ENCODE results near the gene ST7L. TPM values are rescaled to one million over a fixed set of nuclear protein-coding genes. Genes with fewer than 3 reads are reported as not detected.
A peak's percentile ranks its signal among the peaks of the same experiment; 100 is the strongest.
"Not testable (repeated sequence)": the region's sequence is repeated elsewhere in the genome, so short reads cannot be mapped to it uniquely, and the experiment has no call there.

The ST7L gene
- total and polyA plus RNA-seq, 2 experiments from 2014 or later = 13.9 to 21.0 TPM

- no peaks in the 10 kb centered on the region for H3K4me1 ChIP-seq (ENCODE audit: insufficient read depth)
- H3F3A ChIP-seq (ENCODE audit: insufficient read depth) = peaks cover 10% of the 10 kb centered on the region
- no peak for DNase-seq
- TF ChIP-seq EZH2phosphoT487 (IDR thresholded peaks at IDR 0.05; ENCODE audit: insufficient read depth, low read depth) (no peak), EZH2 (IDR thresholded peaks at IDR 0.05; ENCODE audit: insufficient read depth, poor library complexity, severe bottlenecking) (no peak)
- H3K9ac ChIP-seq = no peak overlapping the region
- H3K36me3 ChIP-seq (ENCODE audit: low read depth) = peaks cover 38% of the 10 kb centered on the region
- no peak overlapping the region for H3K4me3 ChIP-seq
- in situ Hi-C loops (cut with MboI) = no loop called here
- H4K20me1 ChIP-seq (ENCODE audit: insufficient read depth) = peaks cover 17% of the 10 kb centered on the region; the same call in 1 of the 2 replicates
- peaks cover 100% of the 10 kb centered on the region for H3K79me2 ChIP-seq (ENCODE audit: insufficient read depth)
- WGBS, 2 experiments (ENCODE audit: low coverage in 1 of 2, low lambda C conversion rate in 2 of 2, missing lambda C conversion rate in 2 of 2) = 82 to 84% methylated on average over 4 of the region's 4 CpGs
- H3K4me2 ChIP-seq (ENCODE audit: unreplicated experiment) = no peak overlapping the region
- H3K27ac ChIP-seq = no peak overlapping the region
- H2AFZ ChIP-seq = no peak overlapping the region
- no peaks in the 10 kb centered on the region for H3K27me3 ChIP-seq (replicated peaks; ENCODE audit: insufficient read depth)
- H3K9me3 ChIP-seq (ENCODE audit: low read depth) = no peaks in the 10 kb centered on the region
- H3K9me2 ChIP-seq (ENCODE audit: insufficient read depth) = no peaks in the 10 kb centered on the region
These were observed 27.3 kb upstream of the ST7L start for GRCh38 chr1:112646225-112646624.

GRCh38 chr1:112643080-112643479 is 24.1 kb upstream of the ST7L start:
- Histone ChIP-seq H4K20me1 (ENCODE audit: insufficient read depth) (peaks cover 17% of the 10 kb centered on the region; the same call in 1 of the 2 replicates), H3F3A (ENCODE audit: insufficient read depth) (peaks cover 8% of the 10 kb centered on the region), H3K9me3 (ENCODE audit: low read depth) (no peaks in the 10 kb centered on the region), H2AFZ (no peak overlapping the region), H3K27me3 (replicated peaks; ENCODE audit: insufficient read depth) (no peaks in the 10 kb centered on the region), H3K27ac (no peak overlapping the region), H3K9ac (no peak overlapping the region), H3K79me2 (ENCODE audit: insufficient read depth) (peaks cover 93% of the 10 kb centered on the region), H3K4me2 (ENCODE audit: unreplicated experiment) (no peak overlapping the region), H3K4me3 (no peak overlapping the region), H3K9me2 (ENCODE audit: insufficient read depth) (no peaks in the 10 kb centered on the region), H3K36me3 (ENCODE audit: low read depth) (peaks cover 11% of the 10 kb centered on the region), H3K4me1 (ENCODE audit: insufficient read depth) (peaks cover 5% of the 10 kb centered on the region; the same call in 1 of the 2 replicates)
- TF ChIP-seq EZH2 (IDR thresholded peaks at IDR 0.05; ENCODE audit: insufficient read depth, poor library complexity, severe bottlenecking) = no peak
- TF ChIP-seq EZH2phosphoT487 (IDR thresholded peaks at IDR 0.05; ENCODE audit: insufficient read depth, low read depth) = no peak
- DNase-seq = no peak
- WGBS, 2 experiments (ENCODE audit: low coverage in 1 of 2, low lambda C conversion rate in 2 of 2, missing lambda C conversion rate in 2 of 2) = 94 to 98% methylated on average over 2 of the region's 2 CpGs
- in situ Hi-C loops (cut with MboI) = no loop called here

- 83 to 92% methylated on average over 5 to 17 of the region's 23 CpGs for WGBS, 2 experiments (ENCODE audit: low coverage in 1 of 2, low lambda C conversion rate in 2 of 2, missing lambda C conversion rate in 2 of 2)
- H3K36me3 ChIP-seq (ENCODE audit: low read depth); in situ Hi-C loops (cut with MboI); H3K9ac ChIP-seq; H3K27me3 ChIP-seq (replicated peaks; ENCODE audit: insufficient read depth); H3K9me2 ChIP-seq (ENCODE audit: insufficient read depth); H2AFZ ChIP-seq; DNase-seq; H3K4me3 ChIP-seq; H3K4me2 ChIP-seq (ENCODE audit: unreplicated experiment); H3K9me3 ChIP-seq (ENCODE audit: low read depth); H3K27ac ChIP-seq: not testable (repeated sequence)
- H3F3A ChIP-seq (ENCODE audit: insufficient read depth) = peaks cover 29% of the 10 kb centered on the region
- H4K20me1 ChIP-seq (ENCODE audit: insufficient read depth) = peaks cover 31% of the 10 kb centered on the region; the same call in 1 of the 2 replicates
- peaks cover 30% of the 10 kb centered on the region for H3K4me1 ChIP-seq (ENCODE audit: insufficient read depth)
- H3K79me2 ChIP-seq (ENCODE audit: insufficient read depth) = peaks cover 93% of the 10 kb centered on the region
These were observed 21.5 kb upstream of the ST7L start for GRCh38 chr1:112640437-112640836.

GRCh38 chr1:112638110-112638428 is 19.1 kb upstream of the ST7L start:
- Histone ChIP-seq H3K27ac (peak overlapping the region; percentile 68), H4K20me1 (ENCODE audit: insufficient read depth) (peaks cover 32% of the 10 kb centered on the region; the same call in 1 of the 2 replicates), H3K4me2 (ENCODE audit: unreplicated experiment) (peak overlapping the region; percentile 51), H3K79me2 (ENCODE audit: insufficient read depth) (peaks cover 93% of the 10 kb centered on the region), H3K9me2 (ENCODE audit: insufficient read depth) (no peaks in the 10 kb centered on the region), H3F3A (ENCODE audit: insufficient read depth) (peaks cover 38% of the 10 kb centered on the region), H3K36me3 (ENCODE audit: low read depth) (no peaks in the 10 kb centered on the region; the same call in 1 of the 2 replicates), H3K9ac (no peak overlapping the region), H3K4me3 (no peak overlapping the region), H3K9me3 (ENCODE audit: low read depth) (no peaks in the 10 kb centered on the region), H3K27me3 (replicated peaks; ENCODE audit: insufficient read depth) (no peaks in the 10 kb centered on the region), H2AFZ (no peak overlapping the region), H3K4me1 (ENCODE audit: insufficient read depth) (peaks cover 30% of the 10 kb centered on the region)
- in situ Hi-C loops (cut with MboI) = no loop called here
- WGBS, 2 experiments (ENCODE audit: low coverage in 1 of 2, low lambda C conversion rate in 2 of 2, missing lambda C conversion rate in 2 of 2) = 92 to 100% methylated on average over 1 of the region's 1 CpG
- no peak for TF ChIP-seq EZH2 (IDR thresholded peaks at IDR 0.05; ENCODE audit: insufficient read depth, poor library complexity, severe bottlenecking)
- no peak for TF ChIP-seq EZH2phosphoT487 (IDR thresholded peaks at IDR 0.05; ENCODE audit: insufficient read depth, low read depth)
- DNase-seq = peak; percentile 56

Measured in GM23248 (cell line).